GM18499 (cell line): ENCODE measurements around the gene TPRG1L.

Experiments used
- ATAC-seq: cut with Tn5 transposase; IDR thresholded peaks from one replicate; pipeline ENCODE4 v1.9.1; 2021; ENCODE audit warnings: moderate number of reproducible peaks; ENCODE audit not compliant: insufficient read depth, unreplicated experiment

TPRG1L gene

DNA sequence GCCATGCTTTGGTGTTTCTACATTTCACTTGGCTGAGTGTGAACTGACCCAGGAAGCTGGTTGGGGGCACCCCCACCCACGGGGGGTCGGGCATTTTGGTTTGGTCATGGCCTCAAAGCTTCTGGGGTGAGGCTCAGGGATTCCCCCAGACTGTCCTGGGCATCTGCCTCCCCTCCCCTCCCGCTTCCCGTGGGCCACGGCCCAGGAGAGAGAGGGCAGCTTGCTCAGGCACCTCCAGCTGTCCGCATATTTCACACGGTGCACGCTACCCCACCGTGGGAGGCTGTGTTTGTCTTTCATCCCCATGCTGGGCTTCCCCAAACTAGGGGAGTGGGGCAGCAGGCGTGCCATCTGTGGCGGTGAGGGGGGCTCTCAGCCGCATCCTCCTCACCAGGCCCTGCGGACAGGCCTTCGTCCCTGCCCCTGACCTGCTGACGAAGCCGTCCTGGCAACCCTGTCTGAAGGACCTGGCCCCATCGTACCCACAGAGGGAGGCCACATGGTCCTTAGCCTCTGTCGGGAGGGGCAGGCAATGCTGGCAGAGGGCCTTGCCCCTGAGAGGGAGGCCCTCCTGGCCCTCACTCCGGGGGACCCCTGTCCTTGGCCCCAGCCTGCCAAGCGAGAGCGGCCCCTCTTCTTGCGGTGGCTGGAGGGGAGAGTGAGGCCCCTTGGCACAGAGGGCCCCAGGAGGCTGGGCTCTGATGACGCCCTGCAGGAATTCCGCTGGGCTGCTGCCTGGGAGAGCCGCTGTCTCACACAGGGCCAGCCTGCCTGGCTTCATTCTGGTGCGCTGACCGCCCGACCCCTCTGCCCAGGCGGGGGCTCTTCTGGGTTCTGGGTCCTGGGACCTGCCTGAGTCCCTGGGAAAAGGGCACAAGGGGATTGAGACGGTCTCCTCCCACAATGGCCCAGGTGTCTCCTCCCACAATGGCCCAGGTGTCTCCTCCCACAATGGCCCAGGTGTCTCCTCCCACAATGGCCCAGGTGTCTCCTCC is 49.6 kb downstream of the TPRG1L start:
- ATAC-seq = no peak

DNA sequence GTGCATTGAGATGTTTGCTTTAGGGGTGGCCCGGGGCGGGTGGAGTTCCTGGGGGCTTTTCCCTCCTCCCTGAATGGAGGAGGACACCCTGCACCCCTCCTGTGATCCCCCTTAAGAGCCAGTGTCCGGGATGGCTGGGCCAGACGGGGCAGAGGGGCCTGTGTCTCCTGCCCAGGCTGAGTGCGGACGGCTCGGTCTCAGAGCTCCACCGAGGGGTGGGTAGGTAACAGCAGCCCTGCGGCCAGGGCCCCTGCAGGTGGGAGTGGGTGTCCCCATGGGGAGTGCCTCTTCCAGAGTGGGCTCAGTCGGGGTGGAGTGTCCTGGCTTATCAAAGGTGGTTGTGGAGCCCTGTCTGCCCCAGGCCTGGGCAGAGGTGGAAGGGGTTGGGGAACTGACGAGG is 50.6 kb downstream of the TPRG1L start:
- no peak for ATAC-seq

DNA sequence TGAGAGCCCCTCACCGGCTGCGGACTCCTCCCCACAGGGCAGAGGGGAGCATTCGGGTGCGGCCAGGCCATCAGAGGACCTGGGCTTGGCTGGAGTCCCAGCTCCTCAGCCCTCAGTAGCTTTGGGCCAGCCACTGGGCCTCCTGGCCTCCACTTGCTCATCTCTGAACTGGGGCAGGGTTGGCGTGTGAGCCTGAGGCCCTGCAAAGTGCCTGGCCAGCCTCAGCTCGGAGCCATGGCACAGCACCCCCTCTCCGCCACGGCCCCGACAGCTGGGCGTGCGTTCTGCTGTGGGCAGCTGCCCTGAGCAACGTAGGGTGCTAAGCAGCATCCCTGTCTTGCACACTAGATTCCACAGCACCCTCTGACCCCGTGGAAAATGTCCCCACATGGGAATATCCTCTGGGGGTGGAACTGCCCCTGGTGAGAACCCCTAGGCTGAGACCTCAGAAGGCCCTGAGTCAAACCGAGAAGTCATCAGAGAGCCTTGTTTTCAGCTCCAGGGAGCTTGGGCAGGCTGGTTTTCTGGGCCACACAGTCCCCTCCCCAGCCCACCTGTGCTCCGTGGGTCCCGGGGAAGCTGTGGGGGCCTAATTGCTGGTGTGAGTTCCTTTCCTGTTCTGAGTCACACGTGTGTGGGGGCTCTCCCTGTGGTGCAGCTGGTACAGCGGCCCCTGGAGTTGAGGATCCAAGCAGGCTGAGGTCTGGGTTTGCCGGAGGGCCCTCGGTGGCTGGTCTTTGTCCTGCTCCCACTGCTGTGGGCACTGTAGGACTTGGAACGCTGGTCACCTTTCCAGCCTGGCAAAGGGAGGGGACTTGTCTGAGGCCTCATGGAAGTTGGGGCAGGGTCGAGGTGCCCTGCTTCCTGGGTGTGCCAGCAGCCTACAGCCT is 52.0 kb downstream of the TPRG1L start:
- ATAC-seq = peak; percentile 38

DNA sequence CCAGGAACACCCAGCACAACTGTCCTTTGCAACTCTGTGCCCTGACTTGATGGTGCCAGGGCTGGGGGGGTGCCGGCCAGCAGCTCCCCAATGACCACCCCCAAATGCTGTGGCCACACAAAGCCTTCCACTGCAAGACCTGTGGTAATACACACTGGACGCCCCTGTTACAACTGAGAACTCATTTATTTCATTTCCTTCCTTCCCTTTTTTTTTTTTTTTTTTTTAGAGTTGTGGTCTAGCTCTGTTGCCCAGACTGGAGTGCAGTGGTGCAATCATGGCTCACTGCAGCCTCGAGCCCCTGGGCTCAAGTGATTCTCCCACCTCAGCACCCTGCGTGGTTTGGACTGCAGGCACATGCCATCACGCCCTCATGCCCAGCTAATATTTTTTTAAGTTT is 52.7 kb downstream of the TPRG1L start:
- ATAC-seq = peak; percentile 4

DNA sequence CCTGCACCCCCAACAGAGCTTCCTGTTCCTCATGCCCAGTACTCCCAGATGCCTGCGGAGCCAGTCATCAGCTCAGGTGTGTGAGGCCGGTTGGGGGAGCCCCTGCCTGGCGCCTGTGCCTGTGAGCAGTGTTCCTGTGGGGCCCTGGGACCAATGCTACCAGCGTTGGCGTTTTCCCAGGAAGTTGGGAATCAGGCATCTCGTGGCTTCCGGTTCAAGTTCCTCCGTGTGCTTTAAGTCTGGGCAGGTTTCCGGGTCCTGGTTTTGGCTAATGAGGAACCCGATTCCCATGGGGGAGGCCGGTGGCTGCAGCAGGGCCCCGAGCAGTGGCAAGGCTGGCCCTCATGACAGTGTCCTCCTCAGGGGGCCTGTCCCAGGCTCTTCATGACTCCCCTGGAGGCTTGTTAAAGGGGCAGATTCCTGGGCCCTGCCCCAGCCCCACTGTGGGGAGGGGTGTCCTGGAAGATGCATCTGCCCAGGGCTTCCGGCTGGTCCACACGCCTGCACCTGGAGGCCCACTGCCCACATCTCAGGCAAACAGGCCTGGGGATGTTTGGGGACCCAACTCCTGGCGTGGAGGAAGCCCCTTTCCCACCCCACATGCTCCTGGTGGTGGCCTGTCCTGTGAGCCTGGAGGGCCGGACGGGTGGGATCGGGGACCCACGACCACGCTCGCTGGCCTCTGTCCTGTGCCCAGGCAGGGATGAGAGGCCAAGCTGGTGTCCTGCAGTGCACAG is 53.7 kb downstream of the TPRG1L start:
- no peak for ATAC-seq

DNA sequence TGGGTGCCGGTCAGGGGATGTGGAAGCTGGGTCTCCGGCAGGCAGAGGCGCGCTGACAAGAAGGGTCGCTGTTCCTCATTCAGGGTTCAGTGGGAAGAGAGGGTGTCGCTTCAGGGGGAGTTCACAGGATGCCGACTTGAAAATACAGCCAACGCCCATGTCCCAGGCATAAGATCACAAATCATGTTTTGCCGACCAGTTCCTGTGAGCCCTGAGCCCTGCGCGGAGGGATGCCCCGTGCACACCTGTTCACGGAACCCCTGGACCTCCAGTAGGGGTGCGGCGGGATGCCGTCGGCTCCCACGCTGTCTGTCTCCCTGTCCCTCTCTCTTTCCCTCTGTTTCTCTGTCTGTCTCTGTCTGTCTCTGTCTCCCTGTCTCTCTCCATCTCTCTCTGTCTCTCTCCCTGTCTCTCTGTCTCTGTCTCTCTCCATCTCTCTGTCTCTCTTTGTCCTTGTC is 54.3 kb downstream of the TPRG1L start:
- no peak for ATAC-seq
